HS-5 (cell line): ENCODE results near the gene KLRC3.
"Not testable (repeated sequence)": the region's sequence is repeated elsewhere in the genome, so short reads cannot be mapped to it uniquely, and the experiment has no call there.

ENCODE experiments used
- DNase-seq: peaks from one replicate; pipeline ENCODE4 v3.0.0-alpha.2; 2012; ENCODE audit warnings: low read depth

Gene KLRC3

DNA sequence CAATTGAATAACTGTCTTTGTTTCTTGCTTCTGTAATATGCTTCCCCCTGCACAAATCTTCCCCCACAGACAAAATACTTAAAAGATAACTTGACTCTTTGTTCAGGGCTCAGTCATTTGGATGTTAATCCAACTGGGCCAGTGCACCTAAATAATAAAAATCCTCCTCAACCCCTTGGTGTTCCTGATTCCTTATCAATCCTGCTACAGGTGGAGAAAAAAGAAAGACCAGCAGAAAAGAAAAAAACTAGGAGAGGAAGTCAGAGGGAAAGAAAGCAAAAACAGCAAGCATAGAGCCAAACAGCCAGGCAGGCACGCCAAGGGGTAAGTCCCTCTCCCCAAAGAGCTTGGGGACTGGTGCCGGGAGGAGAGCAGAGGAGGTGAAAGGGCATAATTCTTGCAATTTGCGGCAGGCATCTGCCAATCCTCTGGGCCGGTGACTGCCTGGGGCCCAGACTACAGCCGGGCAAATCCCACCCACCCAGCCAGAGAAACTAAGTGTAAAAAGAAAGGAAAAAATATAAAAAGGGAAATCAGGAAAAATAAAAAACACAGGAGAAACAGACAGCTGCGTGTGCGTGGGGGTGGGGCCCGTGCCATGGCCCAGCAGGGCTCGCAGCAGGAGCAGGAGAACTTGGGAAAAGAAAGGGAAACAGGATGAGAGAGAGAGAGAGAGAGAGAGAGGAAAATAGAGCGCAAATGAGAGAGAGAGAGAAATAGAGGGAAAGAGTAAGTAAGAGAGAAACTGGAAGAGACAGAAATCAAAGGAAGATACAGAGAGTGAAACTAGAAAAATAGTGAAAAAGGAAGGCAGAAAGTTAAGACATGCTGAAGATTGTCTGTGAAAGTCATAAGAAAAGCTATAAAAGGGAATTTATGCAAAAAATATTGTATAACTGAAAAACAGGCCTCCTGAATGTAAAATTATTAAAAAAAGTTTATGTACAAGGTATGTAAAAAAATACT is 51.9 kb downstream of the KLRC3 start:
- DNase-seq: no peak

DNA sequence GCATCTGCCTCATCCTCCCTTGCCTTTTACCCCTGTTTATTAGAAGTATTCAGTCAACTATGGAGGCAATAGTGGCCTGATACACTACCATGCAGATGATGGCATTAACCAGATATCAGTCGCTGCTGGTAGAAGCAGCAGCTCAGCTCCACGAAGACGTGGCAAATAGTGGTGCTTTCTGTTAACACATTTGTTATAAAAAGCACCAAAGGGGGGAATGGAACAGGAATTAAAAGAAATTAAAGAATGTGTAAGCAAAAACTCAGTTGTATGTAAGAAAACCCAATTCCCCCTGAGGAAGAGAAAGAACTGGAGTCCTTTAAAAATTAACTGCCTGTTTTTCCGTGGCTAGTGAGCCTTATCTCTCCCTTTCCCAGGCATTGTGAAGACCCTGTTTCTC is 52.7 kb downstream of the KLRC3 start:
- DNase-seq: not testable (repeated sequence)

GRCh38 chr12:10366875-10367274 is 53.5 kb downstream of the KLRC3 start:
- no peak for DNase-seq

GRCh38 chr12:10365696-10366405 is 54.5 kb downstream of the KLRC3 start:
- no peak for DNase-seq

DNA sequence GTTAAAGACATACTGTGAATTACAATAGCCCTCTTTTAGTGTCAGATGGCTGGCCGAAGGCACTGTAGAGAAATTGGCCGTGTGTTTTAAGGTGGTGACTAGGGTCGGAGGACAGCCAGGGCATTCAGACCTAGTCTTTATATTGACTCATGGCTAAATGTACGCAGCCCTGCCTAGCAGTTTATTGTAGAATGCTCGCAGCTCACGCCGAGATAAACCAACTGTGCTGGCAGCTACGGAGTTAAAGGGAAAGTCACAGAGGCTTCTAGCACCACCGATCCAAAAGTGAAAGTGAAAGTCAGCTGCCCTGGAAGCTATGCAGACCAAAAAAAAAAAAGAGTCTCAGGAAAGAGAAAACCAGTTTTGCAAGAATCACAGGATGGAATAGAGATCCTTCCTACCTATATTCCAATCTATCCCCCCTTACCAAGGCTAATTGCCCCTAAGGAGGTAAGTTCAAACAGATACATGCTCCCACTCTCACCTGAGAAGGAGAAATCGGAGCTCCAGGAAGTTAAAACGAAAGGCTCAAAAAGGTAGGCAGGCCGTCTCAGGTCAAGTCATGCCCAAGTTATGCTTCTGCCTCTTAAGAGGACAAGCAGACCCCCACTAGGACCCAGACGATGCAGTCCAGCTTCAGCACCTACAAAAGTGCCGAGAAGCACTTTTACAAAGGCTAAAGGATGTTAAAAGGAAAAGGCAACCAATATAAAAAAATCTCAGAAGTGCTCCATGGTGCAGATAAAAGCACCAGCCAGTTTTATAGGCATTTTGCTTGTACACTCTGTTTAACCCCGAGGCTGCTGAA is 55.4 kb downstream of the KLRC3 start:
- DNase-seq: peak; percentile 59

DNA sequence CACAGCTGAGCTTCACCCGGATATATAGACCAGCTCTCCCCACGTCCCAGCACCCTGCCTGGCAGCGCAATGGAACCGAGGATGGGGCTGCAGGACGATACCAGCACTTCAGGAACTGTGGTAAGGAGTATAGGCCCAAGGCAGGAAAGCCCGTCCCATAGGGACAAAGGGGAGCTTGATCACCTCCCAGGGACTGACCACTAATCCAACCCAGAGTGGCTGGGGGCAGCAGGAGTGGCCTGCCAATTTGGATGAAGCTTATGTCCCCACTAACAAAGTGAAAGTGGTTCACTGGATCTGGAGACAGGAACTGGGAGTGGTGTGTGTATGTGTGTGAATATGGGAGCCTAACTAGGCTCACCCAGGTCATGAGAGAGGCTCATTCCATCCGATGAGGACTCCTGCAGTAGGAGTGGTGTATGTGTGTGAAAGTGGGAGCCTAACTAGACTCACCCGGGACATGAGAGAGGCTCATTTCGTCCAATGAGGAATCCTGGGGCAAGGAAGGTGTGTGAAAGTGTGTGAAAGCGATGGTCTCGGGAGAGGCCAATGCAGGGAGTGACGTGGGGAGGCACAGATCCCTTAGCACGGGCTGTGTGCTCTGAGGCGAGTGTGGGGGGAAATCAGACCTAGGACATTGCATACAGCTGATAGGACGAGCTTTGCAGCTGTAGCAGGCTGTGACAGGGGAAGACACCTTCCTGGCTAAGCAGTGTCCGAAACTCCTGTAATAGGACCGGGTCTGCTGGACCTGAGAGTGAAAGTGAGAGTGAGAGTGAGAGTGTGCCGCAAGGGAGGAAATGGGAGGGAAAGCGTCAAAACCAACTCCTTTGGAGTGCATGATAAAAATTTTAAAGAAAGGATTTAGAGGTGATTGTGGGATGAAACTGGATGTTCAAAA is 56.2 kb downstream of the KLRC3 start:
- DNase-seq: no peak

DNA sequence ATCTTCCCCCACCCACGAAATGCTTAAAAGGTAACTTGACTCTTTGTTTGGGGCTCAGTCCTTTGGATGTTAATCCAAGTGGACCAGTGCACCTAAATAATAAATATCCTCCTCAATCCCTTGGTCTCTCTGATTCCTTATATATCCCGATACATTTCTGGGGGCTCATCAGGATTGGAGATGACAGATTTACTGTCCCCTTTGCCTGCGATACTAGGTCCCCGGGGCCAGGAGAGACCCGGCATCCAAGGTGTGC is 56.8 kb downstream of the KLRC3 start:
- no peak for DNase-seq

- no peak for DNase-seq
Observed at GRCh38 chr12:10362828-10363657, 57.4 kb downstream of the KLRC3 start.

- no peak for DNase-seq
Observed at GRCh38 chr12:10362325-10362724, 58.1 kb downstream of the KLRC3 start.
